HCT116 (cell line): ENCODE measurements around the gene BRSK1.

Experiments used
- CEBPB ChIP-seq: IDR thresholded peaks from 2 replicates; pipeline ENCODE4 v1.6.1; 2012; ENCODE audit warnings: low read depth
- EZH2 ChIP-seq: fragments of 200-600 bp; sonication (generic); IDR thresholded peaks from 2 replicates; pipeline ENCODE4 v1.6.1; 2017; ENCODE audit warnings: antibody characterized with exemption, mixed run types
- JUND ChIP-seq: IDR thresholded peaks from 2 replicates; pipeline ENCODE4 v1.6.1; 2012
- POLR2A ChIP-seq: IDR thresholded peaks from 2 replicates; pipeline ENCODE4 v1.7.0; 2011; ENCODE audit warnings: borderline replicate concordance; ENCODE audit not compliant: insufficient read depth, insufficient read length; ENCODE audit errors: extremely low read depth
- POLR2AphosphoS5 ChIP-seq: IDR thresholded peaks from 2 replicates; pipeline ENCODE4 v1.6.1; 2011; ENCODE audit warnings: mild to moderate bottlenecking, low read depth, low read length, moderate library complexity
- RAD21 ChIP-seq: IDR thresholded peaks from 2 replicates; pipeline ENCODE4 v1.6.1; 2012; ENCODE audit warnings: low read depth, mild to moderate bottlenecking
- SP1 ChIP-seq: IDR thresholded peaks from 2 replicates; pipeline ENCODE4 v1.6.1; 2012; ENCODE audit warnings: low read depth
- TCF7L2 ChIP-seq: IDR thresholded peaks from 2 replicates; pipeline ENCODE4 v1.7.0; 2011; ENCODE audit warnings: borderline replicate concordance, inconsistent platforms; ENCODE audit not compliant: insufficient read depth, insufficient read length; ENCODE audit errors: extremely low read depth
- YY1 ChIP-seq: IDR thresholded peaks from 2 replicates; pipeline ENCODE4 v1.6.1; 2011; ENCODE audit warnings: low read length, low read depth, moderate library complexity, mild to moderate bottlenecking; ENCODE audit not compliant: insufficient replicate concordance; ENCODE audit errors: extremely low read depth
- ZFX ChIP-seq: fragments of 450-650 bp; IDR thresholded peaks from 2 replicates; pipeline ENCODE4 v1.6.1; 2017
- ZNF274 ChIP-seq: fragments of 200-500 bp; sonication (Bioruptor generic); IDR thresholded peaks from 2 replicates; pipeline ENCODE4 v1.6.1; 2014; ENCODE audit warnings: mild to moderate bottlenecking, low read depth, low read length, inconsistent platforms
- TF ChIP-seq, protein P1 (sequence below), 3 experiments: fragments of 200-600 bp in 1 of 3; sonication (generic) in 1 of 3; IDR thresholded peaks in 2 of 3; conservative IDR thresholded peaks in 1 of 3; 2 replicates each; pipeline ENCODE4 v1.5.1; 2012 to 2017; ENCODE audit warnings: low read depth in 2 of 3, low read length in 2 of 3, antibody characterized with exemption in 1 of 3, borderline replicate concordance in 1 of 3, control low read depth in 1 of 3, mild to moderate bottlenecking in 1 of 3, mixed read lengths in 1 of 3, mixed run types in 1 of 3, moderate library complexity in 1 of 3; ENCODE audit not compliant: insufficient read depth in 1 of 3
- TF ChIP-seq, protein P2 (sequence below): IDR thresholded peaks from 2 replicates; pipeline ENCODE4 v1.6.1; 2011; ENCODE audit warnings: mild to moderate bottlenecking, low read length, moderate library complexity; ENCODE audit not compliant: insufficient replicate concordance; ENCODE audit errors: extremely low read depth
- TF ChIP-seq, protein P3 (sequence below): IDR thresholded peaks from 2 replicates; pipeline ENCODE4 v1.6.1; 2012; ENCODE audit warnings: low read depth

DNA sequence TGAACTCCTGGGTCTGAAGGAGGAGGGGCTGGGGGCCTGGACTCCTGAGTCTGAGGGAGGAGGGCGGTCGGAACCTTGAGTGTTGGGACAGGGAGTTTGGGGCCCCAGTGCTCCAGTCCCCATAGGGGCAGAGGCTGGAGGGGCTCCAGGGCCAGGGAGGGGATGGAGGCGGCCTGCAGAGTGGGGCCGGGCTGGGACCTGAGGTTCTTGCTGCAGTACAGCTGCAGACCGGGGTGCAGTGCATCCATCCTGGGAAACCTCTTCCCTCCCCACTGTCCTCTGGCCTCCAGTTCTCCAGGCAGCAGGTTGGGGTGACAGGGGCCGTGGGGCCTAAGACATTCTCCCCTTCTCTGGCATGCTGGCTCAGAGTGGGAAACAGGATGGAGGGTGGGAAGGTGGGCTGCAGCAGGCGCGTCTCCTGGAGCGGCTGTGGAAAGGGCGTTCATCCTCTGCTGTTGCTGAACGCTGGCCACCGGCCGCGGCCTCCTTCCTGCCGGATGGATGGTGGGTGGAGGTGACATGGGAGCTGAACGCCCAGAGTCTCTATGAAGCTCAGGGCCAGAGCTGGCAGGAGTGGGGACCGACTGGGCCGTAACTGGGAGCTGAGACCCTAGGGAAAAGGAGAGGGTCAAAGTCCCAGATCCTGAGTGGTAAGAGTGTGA is 1.6 kb downstream of the BRSK1 start:
- TF ChIP-seq, protein P1, sequence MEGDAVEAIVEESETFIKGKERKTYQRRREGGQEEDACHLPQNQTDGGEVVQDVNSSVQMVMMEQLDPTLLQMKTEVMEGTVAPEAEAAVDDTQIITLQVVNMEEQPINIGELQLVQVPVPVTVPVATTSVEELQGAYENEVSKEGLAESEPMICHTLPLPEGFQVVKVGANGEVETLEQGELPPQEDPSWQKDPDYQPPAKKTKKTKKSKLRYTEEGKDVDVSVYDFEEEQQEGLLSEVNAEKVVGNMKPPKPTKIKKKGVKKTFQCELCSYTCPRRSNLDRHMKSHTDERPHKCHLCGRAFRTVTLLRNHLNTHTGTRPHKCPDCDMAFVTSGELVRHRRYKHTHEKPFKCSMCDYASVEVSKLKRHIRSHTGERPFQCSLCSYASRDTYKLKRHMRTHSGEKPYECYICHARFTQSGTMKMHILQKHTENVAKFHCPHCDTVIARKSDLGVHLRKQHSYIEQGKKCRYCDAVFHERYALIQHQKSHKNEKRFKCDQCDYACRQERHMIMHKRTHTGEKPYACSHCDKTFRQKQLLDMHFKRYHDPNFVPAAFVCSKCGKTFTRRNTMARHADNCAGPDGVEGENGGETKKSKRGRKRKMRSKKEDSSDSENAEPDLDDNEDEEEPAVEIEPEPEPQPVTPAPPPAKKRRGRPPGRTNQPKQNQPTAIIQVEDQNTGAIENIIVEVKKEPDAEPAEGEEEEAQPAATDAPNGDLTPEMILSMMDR (IDR thresholded peaks at IDR 0.05 in 2 of 3, conservative IDR thresholded peaks at IDR 0.05 in 1 of 3; ENCODE audit: borderline replicate concordance in 1 of 3, insufficient read depth in 1 of 3, low read depth in 2 of 3, low read length in 2 of 3) = no peak
- TF ChIP-seq POLR2A = no peak
- TF ChIP-seq YY1 = no peak
- TF ChIP-seq EZH2 = no peak
- TF ChIP-seq, protein P2, sequence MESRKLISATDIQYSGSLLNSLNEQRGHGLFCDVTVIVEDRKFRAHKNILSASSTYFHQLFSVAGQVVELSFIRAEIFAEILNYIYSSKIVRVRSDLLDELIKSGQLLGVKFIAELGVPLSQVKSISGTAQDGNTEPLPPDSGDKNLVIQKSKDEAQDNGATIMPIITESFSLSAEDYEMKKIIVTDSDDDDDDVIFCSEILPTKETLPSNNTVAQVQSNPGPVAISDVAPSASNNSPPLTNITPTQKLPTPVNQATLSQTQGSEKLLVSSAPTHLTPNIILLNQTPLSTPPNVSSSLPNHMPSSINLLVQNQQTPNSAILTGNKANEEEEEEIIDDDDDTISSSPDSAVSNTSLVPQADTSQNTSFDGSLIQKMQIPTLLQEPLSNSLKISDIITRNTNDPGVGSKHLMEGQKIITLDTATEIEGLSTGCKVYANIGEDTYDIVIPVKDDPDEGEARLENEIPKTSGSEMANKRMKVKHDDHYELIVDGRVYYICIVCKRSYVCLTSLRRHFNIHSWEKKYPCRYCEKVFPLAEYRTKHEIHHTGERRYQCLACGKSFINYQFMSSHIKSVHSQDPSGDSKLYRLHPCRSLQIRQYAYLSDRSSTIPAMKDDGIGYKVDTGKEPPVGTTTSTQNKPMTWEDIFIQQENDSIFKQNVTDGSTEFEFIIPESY = no peak
- no peak for TF ChIP-seq CEBPB
- no peak for TF ChIP-seq POLR2AphosphoS5
- TF ChIP-seq, protein P3, sequence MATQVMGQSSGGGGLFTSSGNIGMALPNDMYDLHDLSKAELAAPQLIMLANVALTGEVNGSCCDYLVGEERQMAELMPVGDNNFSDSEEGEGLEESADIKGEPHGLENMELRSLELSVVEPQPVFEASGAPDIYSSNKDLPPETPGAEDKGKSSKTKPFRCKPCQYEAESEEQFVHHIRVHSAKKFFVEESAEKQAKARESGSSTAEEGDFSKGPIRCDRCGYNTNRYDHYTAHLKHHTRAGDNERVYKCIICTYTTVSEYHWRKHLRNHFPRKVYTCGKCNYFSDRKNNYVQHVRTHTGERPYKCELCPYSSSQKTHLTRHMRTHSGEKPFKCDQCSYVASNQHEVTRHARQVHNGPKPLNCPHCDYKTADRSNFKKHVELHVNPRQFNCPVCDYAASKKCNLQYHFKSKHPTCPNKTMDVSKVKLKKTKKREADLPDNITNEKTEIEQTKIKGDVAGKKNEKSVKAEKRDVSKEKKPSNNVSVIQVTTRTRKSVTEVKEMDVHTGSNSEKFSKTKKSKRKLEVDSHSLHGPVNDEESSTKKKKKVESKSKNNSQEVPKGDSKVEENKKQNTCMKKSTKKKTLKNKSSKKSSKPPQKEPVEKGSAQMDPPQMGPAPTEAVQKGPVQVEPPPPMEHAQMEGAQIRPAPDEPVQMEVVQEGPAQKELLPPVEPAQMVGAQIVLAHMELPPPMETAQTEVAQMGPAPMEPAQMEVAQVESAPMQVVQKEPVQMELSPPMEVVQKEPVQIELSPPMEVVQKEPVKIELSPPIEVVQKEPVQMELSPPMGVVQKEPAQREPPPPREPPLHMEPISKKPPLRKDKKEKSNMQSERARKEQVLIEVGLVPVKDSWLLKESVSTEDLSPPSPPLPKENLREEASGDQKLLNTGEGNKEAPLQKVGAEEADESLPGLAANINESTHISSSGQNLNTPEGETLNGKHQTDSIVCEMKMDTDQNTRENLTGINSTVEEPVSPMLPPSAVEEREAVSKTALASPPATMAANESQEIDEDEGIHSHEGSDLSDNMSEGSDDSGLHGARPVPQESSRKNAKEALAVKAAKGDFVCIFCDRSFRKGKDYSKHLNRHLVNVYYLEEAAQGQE = no peak
- TF ChIP-seq JUND = no peak
- no peak for TF ChIP-seq RAD21
- TF ChIP-seq SP1 = no peak
- TF ChIP-seq ZNF274 = no peak
- TF ChIP-seq TCF7L2 = no peak
- no peak for TF ChIP-seq ZFX
